GM18502 (cell line): ENCODE results near the gene SLC6A18.

Source experiments
- ATAC-seq: cut with Tn5 transposase; IDR thresholded peaks from one replicate; pipeline ENCODE4 v1.9.1; 2021; ENCODE audit warnings: mild to moderate bottlenecking; ENCODE audit not compliant: unreplicated experiment, poor library complexity

SLC6A18 gene

DNA sequence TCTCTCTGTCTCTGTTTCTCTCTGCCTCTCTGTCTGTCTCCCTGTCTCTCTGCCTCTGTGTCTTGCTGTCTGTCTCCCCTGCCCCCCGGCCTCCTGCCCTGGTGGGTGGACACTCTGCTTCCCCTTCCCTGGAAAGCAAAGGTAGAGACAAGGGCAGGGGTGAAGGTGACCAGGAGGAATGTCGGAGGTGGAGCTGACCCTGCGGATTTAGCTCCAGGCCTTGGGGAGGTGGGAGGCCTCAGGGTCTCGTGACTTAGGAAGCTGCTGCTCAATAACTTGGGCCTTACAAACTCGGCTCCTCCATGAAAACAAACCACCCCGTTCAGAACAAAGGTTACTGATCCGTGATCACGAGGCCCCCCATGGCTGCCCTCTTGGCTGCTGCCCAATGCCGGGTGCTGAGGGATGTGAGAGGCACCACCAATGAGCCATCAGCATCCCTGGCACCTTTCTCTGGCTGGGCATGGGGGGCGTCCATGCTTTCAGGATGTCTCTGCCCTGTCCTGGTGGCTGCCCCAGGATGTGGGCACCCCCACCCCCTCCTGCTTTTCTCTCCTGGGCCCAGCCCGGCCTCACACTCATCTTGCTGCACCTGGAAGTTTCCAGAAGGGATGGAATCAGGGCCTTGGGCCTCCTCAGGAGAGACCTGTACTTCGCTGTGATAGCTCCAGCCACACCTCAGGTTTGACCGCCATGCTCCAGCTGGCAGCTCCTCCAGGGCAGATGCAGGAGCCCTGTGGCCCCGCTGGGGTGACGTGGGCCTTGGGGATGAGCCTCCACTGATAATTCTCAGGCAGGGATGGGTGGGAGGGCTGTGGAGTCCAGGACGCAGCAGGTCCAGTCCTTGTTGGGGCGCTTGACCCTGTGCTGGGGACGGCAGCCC, 38.6 kb upstream of the SLC6A18 start:
- ATAC-seq: no peak

DNA sequence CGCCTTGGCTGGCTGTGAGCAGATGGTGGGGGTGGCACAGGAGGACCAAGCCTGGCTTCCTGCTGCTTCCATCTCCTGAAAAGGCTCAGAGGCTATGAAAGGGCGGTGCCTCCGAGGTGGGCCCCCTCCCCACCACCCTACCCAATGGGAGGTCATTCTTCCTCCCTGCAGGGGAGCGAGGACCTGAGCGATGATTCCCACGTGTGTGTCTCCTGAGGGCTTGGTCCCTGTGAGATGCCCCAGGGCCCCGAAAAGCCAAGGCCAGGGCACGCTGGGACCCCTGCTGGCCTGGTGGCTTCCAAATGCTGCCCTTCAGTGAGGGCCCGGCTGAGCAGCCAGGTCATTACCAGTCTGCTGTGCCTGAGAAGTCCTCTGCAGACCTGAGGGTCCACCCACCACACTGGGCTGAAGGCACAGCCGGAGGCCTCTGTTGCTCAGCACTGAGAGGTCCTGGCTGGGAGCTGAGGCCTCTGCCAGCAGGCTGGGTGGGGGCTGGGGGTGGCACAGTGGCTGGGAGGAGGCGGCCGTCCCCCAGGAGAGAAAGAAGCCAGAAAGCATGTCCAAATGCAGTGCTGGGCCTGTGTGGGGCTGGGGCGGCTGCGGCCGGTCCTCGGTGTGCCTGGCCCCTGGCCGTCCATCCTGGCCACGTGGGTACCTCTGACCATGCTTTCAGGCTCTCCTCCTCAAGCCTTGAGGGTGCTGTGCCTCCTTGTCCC, 37.8 kb upstream of the SLC6A18 start:
- ATAC-seq: no peak

DNA sequence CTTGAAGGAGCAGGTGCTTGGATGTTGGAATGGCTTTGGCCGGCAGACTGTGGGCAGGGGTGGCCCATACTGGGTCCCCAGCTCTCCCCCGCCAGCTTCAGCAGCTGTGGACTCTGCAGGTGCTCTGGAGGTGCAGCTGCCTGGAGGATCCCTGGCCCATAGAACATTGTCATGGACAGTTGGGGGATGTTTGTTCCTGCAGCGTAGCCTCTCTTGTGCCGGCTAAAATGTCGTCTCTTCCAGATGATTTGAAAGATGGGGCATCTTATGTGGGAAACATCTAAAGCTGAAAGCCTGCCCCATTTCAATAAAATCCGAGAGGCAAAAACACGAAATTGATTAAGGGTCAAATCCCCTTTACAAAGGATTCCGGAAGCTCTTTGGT, 37.2 kb upstream of the SLC6A18 start:
- no peak for ATAC-seq

DNA sequence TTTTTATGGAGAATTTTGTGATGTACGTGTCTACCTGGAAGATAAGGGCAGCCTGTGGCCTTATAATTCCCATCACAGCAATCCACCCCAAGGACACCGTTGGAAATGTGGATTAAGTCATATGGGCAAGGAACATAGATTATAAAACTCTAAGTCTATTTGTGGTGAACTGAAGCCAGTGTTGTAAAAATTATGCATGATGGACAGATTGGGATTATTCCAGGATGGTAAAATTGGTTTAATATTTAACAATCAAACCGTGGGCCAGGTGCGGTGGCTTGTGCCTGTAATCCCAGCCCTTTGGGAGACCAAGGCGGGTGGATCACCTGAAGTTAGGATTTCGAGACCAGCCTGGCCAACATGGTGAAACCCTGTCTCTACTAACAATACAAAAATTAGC, 36.7 kb upstream of the SLC6A18 start:
- ATAC-seq: no peak

DNA sequence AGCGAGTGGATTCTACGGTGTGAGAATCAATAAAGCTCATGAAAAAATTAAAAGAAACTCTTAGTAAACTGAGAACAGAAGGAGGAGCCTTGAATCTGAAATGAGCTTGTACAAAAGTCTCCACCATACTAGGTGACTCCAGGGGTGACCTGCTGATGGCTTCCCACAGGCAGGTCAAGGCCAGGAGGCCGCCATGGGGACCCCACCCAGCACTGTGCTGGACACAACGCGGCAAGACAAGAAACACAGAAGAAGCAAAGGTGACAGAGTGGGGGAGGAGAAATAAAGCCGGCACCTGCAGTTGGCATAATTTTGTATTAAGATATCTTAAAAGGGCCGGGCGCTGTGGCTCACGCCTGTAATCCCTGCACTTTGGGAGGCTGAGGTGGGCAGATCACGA, 35.9 kb upstream of the SLC6A18 start:
- ATAC-seq: no peak

DNA sequence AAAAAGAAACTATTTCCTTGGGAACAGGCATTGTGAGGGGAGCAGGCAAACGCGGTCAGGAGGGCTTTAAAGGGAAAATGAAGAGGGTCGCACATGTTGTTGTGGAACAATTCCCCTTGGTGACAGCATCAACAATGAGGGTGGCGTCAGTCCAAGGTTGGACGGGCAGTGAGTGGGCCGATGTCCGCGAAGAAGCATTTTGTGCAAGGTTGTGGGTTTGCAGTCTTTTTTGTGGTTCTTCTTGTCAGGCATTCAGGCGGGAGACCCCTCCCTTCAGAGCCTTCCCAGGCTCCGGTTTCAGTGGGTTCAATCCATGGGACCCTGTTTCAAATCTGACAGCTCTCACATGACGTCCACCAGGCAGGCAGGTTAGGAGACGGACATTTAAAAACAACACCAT, 34.9 kb upstream of the SLC6A18 start:
- no peak for ATAC-seq

DNA sequence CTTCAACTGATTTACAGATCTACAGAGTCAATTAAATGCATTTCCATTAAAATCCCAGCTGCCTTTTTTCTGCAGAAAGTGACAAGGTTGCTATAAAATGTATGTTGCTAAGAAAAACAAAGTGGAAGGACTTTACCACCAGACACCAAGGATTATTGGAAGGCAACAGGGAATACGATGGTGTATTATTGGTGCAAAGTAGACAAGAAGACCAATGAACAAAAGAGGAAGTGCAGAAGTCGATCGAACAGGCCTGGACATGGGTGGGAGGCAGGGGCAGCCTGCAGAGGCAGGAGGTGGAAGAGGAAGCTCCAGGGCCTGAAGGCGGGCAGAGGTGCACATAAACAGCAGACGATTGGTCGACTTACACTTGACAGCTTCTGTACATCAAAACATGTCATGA, 34.3 kb upstream of the SLC6A18 start:
- no peak for ATAC-seq

DNA sequence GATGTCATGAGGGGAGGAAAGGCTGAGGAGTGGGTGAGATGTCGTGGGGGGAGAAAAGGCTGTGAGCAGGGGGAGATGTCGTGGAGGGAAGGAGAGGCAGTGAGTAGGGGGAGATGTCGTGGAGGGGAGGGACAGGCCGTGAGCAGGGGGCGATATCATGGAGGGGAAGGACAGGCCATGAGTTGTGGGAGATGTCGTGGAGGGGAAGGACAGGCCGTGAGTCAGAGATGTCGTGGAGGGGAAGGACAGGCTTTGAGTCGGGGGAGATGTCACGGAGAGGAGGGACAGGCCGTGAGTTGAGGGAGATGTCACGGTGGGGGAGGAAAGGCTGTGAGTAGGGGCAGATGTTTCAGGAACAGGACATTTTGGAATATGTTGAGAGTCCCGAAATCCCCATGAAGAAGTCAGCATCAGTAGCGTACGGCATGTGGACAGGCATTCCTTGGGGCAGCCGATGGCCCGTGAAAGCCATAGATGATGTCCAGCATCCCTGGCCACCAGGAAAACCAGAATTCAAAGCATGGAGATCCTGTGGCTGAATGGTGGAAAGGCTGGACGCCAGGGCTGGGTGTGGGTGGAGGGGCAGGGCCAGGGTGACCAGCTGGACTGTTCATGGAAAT, 32.1 kb upstream of the SLC6A18 start:
- no peak for ATAC-seq

DNA sequence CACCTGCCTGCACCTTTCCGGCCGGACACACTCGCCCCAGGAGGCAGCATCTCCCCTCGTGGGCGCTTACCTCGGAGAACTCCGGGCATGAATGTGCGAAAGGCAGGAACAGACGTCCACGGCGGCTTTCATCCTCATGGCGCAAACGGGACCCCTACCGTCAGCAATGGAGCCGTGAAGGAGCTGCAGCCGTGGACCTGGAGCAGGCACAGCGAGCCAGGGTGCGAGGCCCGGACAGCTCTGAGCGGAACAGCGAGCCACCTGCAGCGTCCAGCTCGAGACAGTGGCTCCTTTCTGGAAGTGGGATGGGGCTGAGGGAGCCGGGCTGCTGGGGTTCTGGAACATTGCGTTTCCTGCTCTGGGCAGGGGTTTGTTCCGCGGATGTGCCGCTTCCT, 31.6 kb upstream of the SLC6A18 start:
- no peak for ATAC-seq

DNA sequence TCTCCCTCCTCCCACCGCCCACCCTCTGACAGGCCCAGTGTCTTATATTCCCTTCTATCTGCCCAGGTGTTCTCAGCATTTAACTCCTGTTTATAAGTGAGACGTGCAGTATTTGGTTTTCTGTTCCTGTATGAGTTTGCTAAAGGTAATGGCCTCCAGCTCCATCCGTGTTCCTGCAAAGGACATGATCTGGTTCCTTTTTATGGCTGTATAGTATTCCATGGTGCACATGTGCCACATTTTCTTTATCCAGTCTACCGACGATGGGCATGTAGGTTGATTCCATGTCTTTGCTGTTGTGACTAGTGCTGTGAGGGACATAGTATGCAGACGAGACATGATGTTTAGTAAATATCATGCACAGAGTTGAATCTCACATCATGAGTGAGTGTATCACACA, 30.8 kb upstream of the SLC6A18 start:
- no peak for ATAC-seq

DNA sequence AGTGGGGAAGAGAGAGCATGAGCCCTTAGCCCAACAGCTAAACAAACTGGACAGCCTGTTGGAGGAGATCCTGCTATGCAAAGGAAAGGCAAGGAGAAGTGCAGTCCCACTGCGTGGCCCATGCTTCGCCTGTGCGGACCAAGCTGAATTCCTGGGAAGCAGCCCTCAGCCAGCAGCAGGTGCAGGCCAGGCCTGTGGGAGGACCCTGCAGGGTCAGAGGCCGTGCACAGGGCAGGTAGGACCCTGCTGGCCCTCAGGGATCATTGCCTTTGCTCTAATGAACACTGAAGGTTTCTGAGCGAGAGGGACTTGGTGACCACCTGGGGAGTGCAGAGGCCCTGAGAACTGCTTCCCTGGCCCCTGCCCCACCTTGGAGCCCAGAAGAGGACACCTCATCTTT, 29.7 kb upstream of the SLC6A18 start:
- ATAC-seq: no peak

DNA sequence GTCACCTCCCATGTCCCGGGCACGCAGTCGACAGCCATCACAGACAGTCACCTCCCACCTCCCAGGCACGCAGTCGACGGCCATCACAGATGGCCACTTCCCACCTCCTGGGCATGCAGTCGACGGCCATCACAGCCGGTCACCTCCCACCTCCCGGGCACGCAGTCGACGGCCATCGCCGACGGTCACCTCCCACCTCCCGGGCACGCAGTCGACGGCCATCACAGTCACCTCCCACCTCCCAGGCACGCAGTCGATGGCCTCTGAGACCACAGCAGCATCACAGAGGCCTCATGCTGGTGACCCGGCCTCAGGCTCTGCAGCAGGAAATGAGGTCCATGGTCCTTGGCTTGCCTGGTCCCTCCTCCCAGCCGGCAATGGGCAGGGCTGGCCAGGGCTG, 29.3 kb upstream of the SLC6A18 start:
- ATAC-seq: no peak

DNA sequence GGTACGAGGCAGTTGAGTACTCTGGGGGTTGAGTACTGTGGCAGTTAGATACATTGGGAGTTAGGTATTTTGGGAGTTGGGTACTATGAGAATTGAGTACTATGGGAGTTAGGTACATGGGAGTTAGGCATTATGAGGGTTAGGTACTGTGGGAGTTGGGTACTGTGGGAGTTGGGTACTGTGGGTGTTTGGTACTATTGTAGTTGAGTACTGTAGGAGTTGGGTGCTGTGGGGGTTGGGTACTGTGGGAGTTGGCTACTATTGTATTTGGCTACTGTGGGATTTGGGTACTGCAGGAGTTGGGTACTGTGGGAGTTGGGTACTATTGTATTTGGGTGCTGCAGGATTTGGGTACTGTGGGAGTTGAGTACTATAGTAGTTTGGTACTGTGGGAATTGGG, 28.6 kb upstream of the SLC6A18 start:
- no peak for ATAC-seq

DNA sequence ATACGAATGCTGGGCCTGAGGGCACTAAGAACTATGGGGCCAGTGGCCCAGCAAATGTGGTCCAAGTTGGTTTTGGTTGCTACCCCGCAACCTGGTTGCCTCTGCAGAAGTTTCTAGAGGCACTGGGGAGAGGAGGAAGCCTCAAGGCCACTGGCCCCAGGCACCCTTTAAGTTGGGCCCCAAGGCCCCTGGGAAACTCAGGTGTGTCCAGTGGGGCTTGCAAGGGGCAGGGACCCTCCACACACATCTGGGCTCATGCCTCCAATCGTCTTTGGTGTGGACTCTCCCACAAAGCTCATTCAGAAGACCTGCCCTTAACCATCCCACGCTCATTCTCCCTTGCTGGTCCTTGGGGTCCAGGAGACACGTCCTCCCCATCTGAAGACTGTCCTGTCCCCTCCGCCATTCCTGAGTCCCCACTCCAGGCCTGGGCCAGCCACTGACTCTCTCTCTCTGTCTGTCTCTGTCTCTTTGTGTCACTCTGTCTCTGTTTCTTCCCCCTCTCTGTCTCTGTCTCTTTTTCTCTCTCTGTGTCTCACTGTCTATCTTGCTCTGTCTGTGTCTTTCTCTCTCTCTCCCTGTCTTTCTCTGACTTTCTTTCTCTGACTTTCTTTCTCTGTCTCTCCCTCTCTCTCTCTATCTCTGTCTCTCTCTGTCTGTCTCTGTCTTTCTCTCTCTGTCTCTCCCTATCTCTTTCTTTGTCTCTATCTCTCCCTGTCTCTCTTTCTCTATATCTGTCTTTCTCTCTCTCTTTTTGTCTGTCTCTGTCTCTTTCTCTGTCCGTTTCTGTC, 27.1 kb upstream of the SLC6A18 start:
- ATAC-seq: no peak

DNA sequence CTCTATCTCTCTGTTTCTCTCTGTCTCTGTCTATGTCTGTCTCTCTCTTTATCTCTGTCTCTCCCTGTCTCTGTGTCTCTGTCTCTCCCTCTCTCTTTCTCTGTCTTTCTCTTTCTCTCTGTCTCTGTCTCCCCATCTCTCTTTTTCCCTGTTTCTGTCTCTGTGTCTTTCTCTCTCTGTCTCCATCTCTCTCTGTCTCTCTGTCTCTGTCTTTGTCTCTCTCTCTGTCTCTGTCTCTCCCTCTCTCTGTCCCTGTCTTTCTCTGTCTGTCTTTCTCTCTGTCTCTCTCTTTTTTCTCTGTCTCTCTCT, 25.9 kb upstream of the SLC6A18 start:
- no peak for ATAC-seq

DNA sequence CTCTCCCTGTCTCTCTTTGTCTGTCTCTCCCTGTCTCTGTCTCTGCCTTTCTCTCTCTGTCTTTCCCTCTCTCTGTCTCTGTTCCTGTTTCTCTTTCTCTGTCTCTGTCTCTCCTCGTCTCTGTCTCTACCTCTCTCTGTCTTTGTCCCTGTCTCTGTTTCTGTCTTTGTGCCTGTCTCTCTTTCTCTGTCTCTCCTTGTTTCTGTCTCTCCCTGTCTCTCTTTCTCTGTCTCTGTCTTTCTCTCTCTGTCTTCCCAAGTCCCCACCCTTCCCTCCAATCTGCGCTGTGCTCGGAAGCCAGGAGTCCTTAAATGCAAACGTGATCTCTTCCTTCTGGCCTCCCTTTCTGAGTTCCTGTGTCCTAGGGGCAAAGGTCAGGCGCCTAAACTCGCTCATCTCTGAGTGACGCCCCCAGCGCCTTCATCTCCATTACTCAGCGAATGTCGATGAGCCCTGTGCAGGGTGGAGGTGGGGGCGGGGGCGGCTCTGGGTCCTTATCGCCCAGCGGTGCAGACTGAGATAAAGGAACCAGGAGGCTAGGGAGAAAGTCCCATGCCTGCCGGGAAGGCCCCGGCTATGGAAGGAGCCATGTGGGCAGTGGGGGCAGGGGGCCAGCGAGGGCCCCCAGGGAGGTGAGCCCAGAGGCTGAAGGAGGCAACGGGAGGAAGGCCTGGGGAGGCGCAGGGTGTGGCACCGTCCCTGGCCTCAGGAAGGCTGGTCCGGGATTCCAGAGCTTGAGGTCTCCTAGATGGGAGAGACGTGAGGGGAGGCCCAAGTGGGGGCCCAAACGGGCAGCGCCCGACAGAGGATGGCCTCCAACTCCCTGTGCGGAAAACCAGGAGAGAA, 25.3 kb upstream of the SLC6A18 start:
- ATAC-seq: no peak

DNA sequence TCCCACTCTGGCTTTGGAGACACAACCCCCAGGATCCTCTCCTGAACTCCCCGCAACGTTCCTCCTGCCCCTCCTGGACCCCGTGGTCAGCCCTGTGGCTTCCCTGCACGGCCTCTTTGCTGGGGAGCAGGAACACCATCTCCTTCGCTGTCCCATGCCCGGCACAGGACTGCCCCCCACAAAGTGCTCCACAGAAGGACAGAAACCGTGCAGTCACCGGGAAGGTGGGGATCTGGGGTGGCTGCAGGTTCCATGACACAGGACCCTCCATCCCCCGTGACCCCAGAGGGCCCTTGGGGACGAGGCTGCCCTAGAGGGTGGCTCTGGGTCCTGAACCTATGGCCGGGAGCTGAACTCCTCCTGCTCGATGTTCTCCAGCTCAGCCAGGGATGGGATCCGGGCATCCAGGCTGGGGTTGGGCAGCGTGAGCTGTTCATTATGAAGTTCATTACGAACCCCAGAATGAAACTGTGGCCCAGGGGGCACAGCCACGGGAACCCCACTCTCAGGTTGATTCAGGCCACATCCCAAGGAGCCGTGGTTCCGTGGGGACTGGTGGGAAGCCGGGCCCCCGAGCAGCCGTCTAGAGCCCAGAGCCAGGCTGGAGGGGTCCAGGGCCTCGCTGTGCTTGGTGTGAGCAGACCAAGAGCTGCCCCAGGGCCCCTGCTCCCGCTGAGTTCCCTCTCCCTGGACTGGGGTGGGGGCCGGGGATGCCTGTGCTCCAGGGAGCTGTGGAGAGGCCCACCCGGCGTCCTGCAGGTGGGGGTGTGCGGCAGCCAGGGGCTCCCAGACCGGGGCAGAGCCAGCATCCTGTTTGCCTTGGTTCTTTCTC, 24.5 kb upstream of the SLC6A18 start:
- ATAC-seq: no peak

DNA sequence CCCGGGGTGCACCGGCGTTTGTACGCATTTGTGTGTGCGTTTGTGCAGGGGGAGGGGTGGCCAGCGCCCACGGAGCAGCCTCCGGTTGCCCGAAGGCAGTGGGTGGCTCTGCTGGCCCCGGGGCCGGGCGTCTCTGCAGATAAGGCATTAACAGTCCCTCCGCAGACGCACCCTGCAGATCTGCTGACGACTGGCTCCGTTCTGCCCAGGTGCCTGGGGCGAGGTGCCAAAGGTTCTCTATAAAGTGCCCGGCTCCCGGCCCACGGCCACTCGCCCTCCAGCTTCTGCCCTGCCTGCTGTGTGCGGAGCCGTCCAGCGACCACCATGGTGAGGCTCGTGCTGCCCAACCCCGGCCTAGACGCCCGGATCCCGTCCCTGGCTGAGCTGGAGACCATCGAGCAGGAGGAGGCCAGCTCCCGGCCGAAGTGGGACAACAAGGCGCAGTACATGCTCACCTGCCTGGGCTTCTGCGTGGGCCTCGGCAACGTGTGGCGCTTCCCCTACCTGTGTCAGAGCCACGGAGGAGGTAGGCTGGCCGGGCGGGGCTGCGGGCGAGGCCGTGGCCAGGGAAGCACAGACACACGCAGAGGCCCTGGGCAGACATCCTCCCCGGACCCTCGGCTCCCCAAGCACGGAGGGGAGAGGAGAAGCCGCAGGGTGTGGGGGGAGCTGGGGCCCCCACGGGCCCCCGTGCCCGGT, 23.7 kb upstream of the SLC6A18 start, which contains the start of gene SLC6A19:
Gene SLC6A19 (plus strand): TSS at position 269 of the 699 bp plus-strand sequence. CDS start 56 bp downstream, at position 325.
- no peak for ATAC-seq
